HG03108 (cell line): Measurements from ENCODE around the gene B4GALNT4.
"Not testable (repeated sequence)": the region's sequence is repeated elsewhere in the genome, so short reads cannot be mapped to it uniquely, and the experiment has no call there.

Experiments
- ATAC-seq: cut with Tn5 transposase; IDR thresholded peaks from one replicate; pipeline ENCODE4 v1.9.1; 2021; ENCODE audit warnings: moderate library complexity; ENCODE audit not compliant: unreplicated experiment

Gene B4GALNT4

GRCh38 chr11:334264-334994 is 34.9 kb upstream of the B4GALNT4 start:
- ATAC-seq: no peak

GRCh38 chr11:335779-336658 is 33.3 kb upstream of the B4GALNT4 start:
- ATAC-seq: no peak

GRCh38 chr11:336659-337198 is 32.6 kb upstream of the B4GALNT4 start:
- ATAC-seq: no peak

- ATAC-seq: no peak
Measured at GRCh38 chr11:337711-338110, 31.6 kb upstream of the B4GALNT4 start.

GRCh38 chr11:339963-340362 is 29.3 kb upstream of the B4GALNT4 start:
- ATAC-seq: no peak

- ATAC-seq: no peak
Measured at GRCh38 chr11:340539-341512, 28.5 kb upstream of the B4GALNT4 start.

- ATAC-seq: no peak
Measured at GRCh38 chr11:342328-342727, 27.0 kb upstream of the B4GALNT4 start.

GRCh38 chr11:344836-345578 is 24.3 kb upstream of the B4GALNT4 start:
- no peak for ATAC-seq

- ATAC-seq: no peak
Measured at GRCh38 chr11:346529-346928, 22.8 kb upstream of the B4GALNT4 start.

- not testable (repeated sequence) for ATAC-seq
Measured at GRCh38 chr11:349270-349954, 19.9 kb upstream of the B4GALNT4 start.

GRCh38 chr11:350033-350722 is 19.1 kb upstream of the B4GALNT4 start:
- ATAC-seq: not testable (repeated sequence)

- ATAC-seq: peak; percentile 45
Measured at GRCh38 chr11:350723-351255, 18.5 kb upstream of the B4GALNT4 start.

- ATAC-seq: no peak
Measured at GRCh38 chr11:351411-351810, 17.9 kb upstream of the B4GALNT4 start.

GRCh38 chr11:352456-353031 is 16.8 kb upstream of the B4GALNT4 start:
- no peak for ATAC-seq

GRCh38 chr11:353179-353873 is 16.0 kb upstream of the B4GALNT4 start:
- ATAC-seq: no peak

GRCh38 chr11:355581-356458 is 13.5 kb upstream of the B4GALNT4 start:
- peak; percentile 52 for ATAC-seq

GRCh38 chr11:356610-357009 is 12.7 kb upstream of the B4GALNT4 start:
- no peak for ATAC-seq
